Measurements from ENCODE around the gene RBM6. TPM values are rescaled to one million over a fixed set of nuclear protein-coding genes. Genes with fewer than 3 reads are reported as not detected.
A peak's percentile ranks its signal among the peaks of the same experiment; 100 is the strongest.
"Not testable (repeated sequence)": the region's sequence is repeated elsewhere in the genome, so short reads cannot be mapped to it uniquely, and the experiment has no call there.

Gene RBM6
- polyA plus RNA-seq, 1 donor: 153 TPM

GRCh38 chr3:50084951-50085350, 145.0 kb downstream of the RBM6 start:
- no CpG with 5 or more reads among the region's 33 CpGs for WGBS (ENCODE audit: insufficient coverage, low lambda C conversion rate)
- not testable (repeated sequence) for DNase-seq; H3K36me3 ChIP-seq (ENCODE audit: control insufficient read depth, insufficient read depth, low read length); H3K4me3 ChIP-seq (ENCODE audit: low read length); H3K9me3 ChIP-seq (ENCODE audit: control insufficient read depth, low read depth, low read length); H3K4me1 ChIP-seq (ENCODE audit: control insufficient read depth, insufficient read depth, low read length); H3K27me3 ChIP-seq (ENCODE audit: control insufficient read depth, insufficient read depth, low read length); H3K27ac ChIP-seq (ENCODE audit: low read length)

DNA sequence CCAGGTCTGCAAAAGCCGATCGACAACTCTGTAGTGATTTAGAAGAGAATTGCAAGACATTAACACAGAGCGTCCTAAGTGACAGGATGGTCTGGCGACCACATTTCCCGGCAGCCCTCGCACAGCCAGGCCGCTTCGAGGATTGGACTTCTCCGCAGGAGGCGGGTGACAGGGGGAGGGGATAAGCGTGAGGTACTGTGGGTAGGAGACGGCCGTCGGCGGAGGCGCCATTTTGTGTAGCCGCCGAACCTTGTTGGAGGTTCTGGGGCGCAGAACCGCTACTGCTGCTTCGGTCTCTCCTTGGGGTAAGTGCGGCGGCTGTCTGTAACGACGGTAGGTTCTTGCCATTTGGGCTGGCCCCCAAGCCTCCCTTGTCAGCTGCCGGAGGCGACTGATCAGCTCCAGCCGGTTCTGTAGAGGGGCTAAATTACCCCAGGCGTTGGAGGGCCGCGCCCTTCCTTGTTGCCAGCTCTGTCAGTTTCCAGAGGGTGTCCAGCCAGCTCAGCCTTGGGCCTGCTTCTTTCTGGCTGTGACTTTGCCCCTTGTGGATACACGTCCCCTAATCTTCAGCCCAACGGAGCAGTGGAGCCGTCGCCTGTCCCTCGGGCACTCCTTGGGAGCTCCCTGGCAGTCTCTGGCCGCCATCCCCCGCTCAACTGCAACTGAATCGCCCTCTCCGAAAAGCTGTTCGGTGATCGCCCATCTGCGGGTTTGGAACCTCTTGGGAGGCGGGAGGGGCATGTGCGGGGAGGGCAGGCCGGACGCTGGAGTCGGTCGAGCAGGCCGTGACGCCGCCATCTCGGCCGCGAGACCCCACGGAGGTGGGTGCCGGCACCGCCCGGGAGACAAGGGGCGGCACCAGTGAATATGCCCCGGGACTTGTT, 149.0 kb downstream of the RBM6 start, which contains the start of gene RBM5:
TSS of gene RBM5 (plus strand) at position 195 of the 884 bp plus-strand sequence. CDS start 1,516 bp downstream, outside the sequence.
- WGBS (ENCODE audit: insufficient coverage, low lambda C conversion rate): no CpG with 5 or more reads among the region's 61 CpGs
- peak; percentile 91 to 92 for DNase-seq
- Histone ChIP-seq H3K27me3 (ENCODE audit: control insufficient read depth, insufficient read depth, low read length) (no peaks in the 10 kb centered on the region), H3K4me1 (ENCODE audit: control insufficient read depth, insufficient read depth, low read length) (peaks cover 11% of the 10 kb centered on the region), H3K9me3 (ENCODE audit: control insufficient read depth, low read depth, low read length) (no peaks in the 10 kb centered on the region), H3K36me3 (ENCODE audit: control insufficient read depth, insufficient read depth, low read length) (peaks cover 34% of the 10 kb centered on the region), H3K4me3 (ENCODE audit: low read length) (peak within 1 kb of the TSS; percentile 89), H3K27ac (ENCODE audit: low read length) (peak within 1 kb of the TSS; percentile 80)

GRCh38 chr3:50089609-50089945, 149.6 kb downstream of the RBM6 start:
- WGBS (ENCODE audit: insufficient coverage, low lambda C conversion rate): 0% methylated on average over 3 of the region's 16 CpGs
- peaks cover 11% of the 10 kb centered on the region for H3K4me1 ChIP-seq (ENCODE audit: control insufficient read depth, insufficient read depth, low read length)
- no peaks in the 10 kb centered on the region for H3K27me3 ChIP-seq (ENCODE audit: control insufficient read depth, insufficient read depth, low read length)
- H3K27ac ChIP-seq (ENCODE audit: low read length): peak overlapping the region; percentile 80
- H3K4me3 ChIP-seq (ENCODE audit: low read length): peak overlapping the region; percentile 89
- DNase-seq: peak in 1 of 2 donors; percentile 39
- H3K9me3 ChIP-seq (ENCODE audit: control insufficient read depth, low read depth, low read length): no peaks in the 10 kb centered on the region
- H3K36me3 ChIP-seq (ENCODE audit: control insufficient read depth, insufficient read depth, low read length): peaks cover 39% of the 10 kb centered on the region

- H3K4me3 ChIP-seq (ENCODE audit: low read length): peak overlapping the region; percentile 89
- H3K27me3 ChIP-seq (ENCODE audit: control insufficient read depth, insufficient read depth, low read length): no peaks in the 10 kb centered on the region
- no peak for DNase-seq
- H3K9me3 ChIP-seq (ENCODE audit: control insufficient read depth, low read depth, low read length): no peaks in the 10 kb centered on the region
- no peak overlapping the region for H3K27ac ChIP-seq (ENCODE audit: low read length)
- H3K36me3 ChIP-seq (ENCODE audit: control insufficient read depth, insufficient read depth, low read length): peaks cover 52% of the 10 kb centered on the region
- peaks cover 11% of the 10 kb centered on the region for H3K4me1 ChIP-seq (ENCODE audit: control insufficient read depth, insufficient read depth, low read length)
Measured at GRCh38 chr3:50090984-50091383, 151.0 kb downstream of the RBM6 start.

DNA sequence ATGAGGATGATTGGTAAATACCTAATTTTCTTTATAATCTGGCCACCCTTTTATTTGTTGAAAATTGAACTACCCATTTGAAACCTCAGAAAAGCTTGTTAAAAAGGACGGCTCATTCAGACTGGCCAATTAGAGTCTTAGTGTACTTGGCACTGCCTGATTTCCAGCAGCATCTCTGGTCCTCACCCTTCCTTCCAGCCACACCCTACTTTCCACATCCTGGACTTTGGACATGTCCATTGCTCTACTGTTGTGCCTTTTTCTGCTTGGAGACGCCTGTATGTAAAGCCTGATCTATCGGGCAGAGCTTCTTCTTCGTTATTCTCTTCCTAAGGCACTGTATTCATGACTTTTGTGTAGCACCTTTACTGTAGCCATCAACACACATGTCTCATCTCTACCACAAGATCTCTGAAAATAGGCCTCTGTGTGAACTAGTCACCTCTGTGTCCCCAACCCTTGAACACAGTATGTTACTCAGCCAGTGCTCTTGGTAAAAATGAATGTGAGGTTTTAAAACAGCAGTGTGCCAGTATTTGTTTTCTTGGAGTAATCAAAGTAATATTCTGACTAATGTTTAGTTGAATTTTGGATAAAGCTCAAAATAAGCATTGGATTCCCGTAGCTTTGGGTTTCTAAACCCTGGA, 155.5 kb downstream of the RBM6 start:
- Histone ChIP-seq H3K4me1 (ENCODE audit: control insufficient read depth, insufficient read depth, low read length) (peaks cover 8% of the 10 kb centered on the region), H3K4me3 (ENCODE audit: low read length) (no peak overlapping the region), H3K36me3 (ENCODE audit: control insufficient read depth, insufficient read depth, low read length) (peaks cover 91% of the 10 kb centered on the region), H3K27ac (ENCODE audit: low read length) (no peak overlapping the region), H3K27me3 (ENCODE audit: control insufficient read depth, insufficient read depth, low read length) (no peaks in the 10 kb centered on the region), H3K9me3 (ENCODE audit: control insufficient read depth, low read depth, low read length) (no peaks in the 10 kb centered on the region)
- DNase-seq: peak; percentile 44 to 66
- WGBS (ENCODE audit: insufficient coverage, low lambda C conversion rate): no CpG with 5 or more reads among the region's 5 CpGs

- Histone ChIP-seq H3K4me1 (ENCODE audit: control insufficient read depth, insufficient read depth, low read length) (no peaks in the 10 kb centered on the region), H3K27me3 (ENCODE audit: control insufficient read depth, insufficient read depth, low read length) (no peaks in the 10 kb centered on the region), H3K36me3 (ENCODE audit: control insufficient read depth, insufficient read depth, low read length) (peaks cover 96% of the 10 kb centered on the region), H3K9me3 (ENCODE audit: control insufficient read depth, low read depth, low read length) (no peaks in the 10 kb centered on the region), H3K27ac (ENCODE audit: low read length) (no peak overlapping the region), H3K4me3 (ENCODE audit: low read length) (no peak overlapping the region)
- no peak for DNase-seq
- no CpG with 5 or more reads among the region's 5 CpGs for WGBS (ENCODE audit: insufficient coverage, low lambda C conversion rate)
Measured at GRCh38 chr3:50100386-50100785, 160.4 kb downstream of the RBM6 start.

- no peak overlapping the region for H3K27ac ChIP-seq (ENCODE audit: low read length)
- no peaks in the 10 kb centered on the region for H3K4me1 ChIP-seq (ENCODE audit: control insufficient read depth, insufficient read depth, low read length)
- H3K36me3 ChIP-seq (ENCODE audit: control insufficient read depth, insufficient read depth, low read length): peaks cover 93% of the 10 kb centered on the region
- WGBS (ENCODE audit: insufficient coverage, low lambda C conversion rate): no CpG with 5 or more reads among the region's 4 CpGs
- no peak overlapping the region for H3K4me3 ChIP-seq (ENCODE audit: low read length)
- H3K9me3 ChIP-seq (ENCODE audit: control insufficient read depth, low read depth, low read length): no peaks in the 10 kb centered on the region
- H3K27me3 ChIP-seq (ENCODE audit: control insufficient read depth, insufficient read depth, low read length): no peaks in the 10 kb centered on the region
- no peak for DNase-seq
Measured at GRCh38 chr3:50100956-50101845, 161.3 kb downstream of the RBM6 start.

- no peaks in the 10 kb centered on the region for H3K4me1 ChIP-seq (ENCODE audit: control insufficient read depth, insufficient read depth, low read length)
- no peak overlapping the region for H3K4me3 ChIP-seq (ENCODE audit: low read length)
- no peaks in the 10 kb centered on the region for H3K27me3 ChIP-seq (ENCODE audit: control insufficient read depth, insufficient read depth, low read length)
- no peak overlapping the region for H3K27ac ChIP-seq (ENCODE audit: low read length)
- no peak for DNase-seq
- H3K36me3 ChIP-seq (ENCODE audit: control insufficient read depth, insufficient read depth, low read length): peaks cover 94% of the 10 kb centered on the region
- no peaks in the 10 kb centered on the region for H3K9me3 ChIP-seq (ENCODE audit: control insufficient read depth, low read depth, low read length)
- WGBS (ENCODE audit: insufficient coverage, low lambda C conversion rate): no CpG with 5 or more reads among the region's 7 CpGs
Measured at GRCh38 chr3:50102558-50102957, 162.6 kb downstream of the RBM6 start.

DNA sequence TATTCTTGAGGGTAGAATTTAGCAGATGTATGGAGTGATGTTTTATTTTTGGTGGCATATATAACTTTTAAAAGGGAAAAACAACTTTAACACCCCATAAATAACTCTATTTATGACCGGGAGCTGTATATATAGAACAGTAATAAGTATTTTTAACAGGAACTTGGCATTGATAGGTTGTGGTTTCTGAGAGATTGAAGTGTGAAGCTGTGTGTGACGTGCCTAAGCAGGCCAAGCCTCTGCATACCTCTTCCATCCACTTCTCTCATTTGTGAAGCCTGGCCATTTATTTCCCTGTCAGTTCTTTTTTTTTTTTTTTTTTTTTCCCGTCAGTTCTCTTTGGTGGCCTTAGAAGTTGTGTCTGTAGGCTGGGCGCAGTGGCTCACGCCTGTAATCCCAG, 171.8 kb downstream of the RBM6 start:
- Histone ChIP-seq H3K4me3 (ENCODE audit: low read length) (no peak overlapping the region), H3K36me3 (ENCODE audit: control insufficient read depth, insufficient read depth, low read length) (peaks cover 93% of the 10 kb centered on the region), H3K27ac (ENCODE audit: low read length) (no peak overlapping the region), H3K9me3 (ENCODE audit: control insufficient read depth, low read depth, low read length) (no peaks in the 10 kb centered on the region), H3K27me3 (ENCODE audit: control insufficient read depth, insufficient read depth, low read length) (no peaks in the 10 kb centered on the region), H3K4me1 (ENCODE audit: control insufficient read depth, insufficient read depth, low read length) (no peaks in the 10 kb centered on the region)
- WGBS (ENCODE audit: insufficient coverage, low lambda C conversion rate): 80% methylated on average over 1 of the region's 5 CpGs
- DNase-seq: no peak

- no CpG with 5 or more reads among the region's 3 CpGs for WGBS (ENCODE audit: insufficient coverage, low lambda C conversion rate)
- Histone ChIP-seq H3K4me3 (ENCODE audit: low read length) (no peak overlapping the region), H3K9me3 (ENCODE audit: control insufficient read depth, low read depth, low read length) (no peaks in the 10 kb centered on the region), H3K27ac (ENCODE audit: low read length) (no peak overlapping the region), H3K27me3 (ENCODE audit: control insufficient read depth, insufficient read depth, low read length) (no peaks in the 10 kb centered on the region), H3K4me1 (ENCODE audit: control insufficient read depth, insufficient read depth, low read length) (no peaks in the 10 kb centered on the region), H3K36me3 (ENCODE audit: control insufficient read depth, insufficient read depth, low read length) (peaks cover 93% of the 10 kb centered on the region)
- peak in 1 of 2 donors; percentile 37 for DNase-seq
Measured at GRCh38 chr3:50112462-50112861, 172.5 kb downstream of the RBM6 start.

All from large intestine (tissue), 3 donors.